NCI-H2227 (cell line): ENCODE results near the gene STAM.

Source experiments
- DNase-seq: peaks from one replicate; lab custom pipeline; 2025; ENCODE audit not compliant: unreplicated experiment; lab: John Stamatoyannopoulos, UW

Gene STAM

GRCh38 chr10:17645621-17646345 lies 1.8 kb downstream of the STAM start:
- DNase-seq, result no peak

- DNase-seq, result no peak
Observed at GRCh38 chr10:17647326-17647725, 3.4 kb downstream of the STAM start.

- DNase-seq, result no peak
Observed at GRCh38 chr10:17648243-17649035, 4.5 kb downstream of the STAM start.

GRCh38 chr10:17649052-17649451 lies 5.1 kb downstream of the STAM start:
- no peak for DNase-seq

GRCh38 chr10:17649836-17650235 lies 5.9 kb downstream of the STAM start:
- no peak for DNase-seq

- no peak for DNase-seq
Observed at GRCh38 chr10:17650416-17650815, 6.5 kb downstream of the STAM start.

- no peak for DNase-seq
Observed at GRCh38 chr10:17651896-17652295, 7.9 kb downstream of the STAM start.

GRCh38 chr10:17652585-17652984 lies 8.6 kb downstream of the STAM start:
- no peak for DNase-seq

GRCh38 chr10:17655009-17655408 lies 11.1 kb downstream of the STAM start:
- DNase-seq, result no peak

GRCh38 chr10:17655567-17656146 lies 11.7 kb downstream of the STAM start:
- DNase-seq, result no peak

- no peak for DNase-seq
Observed at GRCh38 chr10:17657103-17657500, 13.2 kb downstream of the STAM start.

GRCh38 chr10:17659365-17659764 lies 15.4 kb downstream of the STAM start:
- DNase-seq, result no peak

- no peak for DNase-seq
Observed at GRCh38 chr10:17660921-17661320, 17.0 kb downstream of the STAM start.

- no peak for DNase-seq
Observed at GRCh38 chr10:17661510-17661909, 17.6 kb downstream of the STAM start.

- DNase-seq, result no peak
Observed at GRCh38 chr10:17662193-17663138, 18.5 kb downstream of the STAM start.

GRCh38 chr10:17663450-17663849 lies 19.5 kb downstream of the STAM start:
- no peak for DNase-seq

GRCh38 chr10:17665747-17666146 lies 21.8 kb downstream of the STAM start:
- no peak for DNase-seq

- no peak for DNase-seq
Observed at GRCh38 chr10:17668435-17669184, 24.7 kb downstream of the STAM start.

- no peak for DNase-seq
Observed at GRCh38 chr10:17669185-17669872, 25.4 kb downstream of the STAM start.

- no peak for DNase-seq
Observed at GRCh38 chr10:17671307-17671706, 27.4 kb downstream of the STAM start.
